ENCODE measurements around the gene IREB2.
"Not testable (repeated sequence)": the region's sequence is repeated elsewhere in the genome, so short reads cannot be mapped to it uniquely, and the experiment has no call there.

IREB2 gene

DNA sequence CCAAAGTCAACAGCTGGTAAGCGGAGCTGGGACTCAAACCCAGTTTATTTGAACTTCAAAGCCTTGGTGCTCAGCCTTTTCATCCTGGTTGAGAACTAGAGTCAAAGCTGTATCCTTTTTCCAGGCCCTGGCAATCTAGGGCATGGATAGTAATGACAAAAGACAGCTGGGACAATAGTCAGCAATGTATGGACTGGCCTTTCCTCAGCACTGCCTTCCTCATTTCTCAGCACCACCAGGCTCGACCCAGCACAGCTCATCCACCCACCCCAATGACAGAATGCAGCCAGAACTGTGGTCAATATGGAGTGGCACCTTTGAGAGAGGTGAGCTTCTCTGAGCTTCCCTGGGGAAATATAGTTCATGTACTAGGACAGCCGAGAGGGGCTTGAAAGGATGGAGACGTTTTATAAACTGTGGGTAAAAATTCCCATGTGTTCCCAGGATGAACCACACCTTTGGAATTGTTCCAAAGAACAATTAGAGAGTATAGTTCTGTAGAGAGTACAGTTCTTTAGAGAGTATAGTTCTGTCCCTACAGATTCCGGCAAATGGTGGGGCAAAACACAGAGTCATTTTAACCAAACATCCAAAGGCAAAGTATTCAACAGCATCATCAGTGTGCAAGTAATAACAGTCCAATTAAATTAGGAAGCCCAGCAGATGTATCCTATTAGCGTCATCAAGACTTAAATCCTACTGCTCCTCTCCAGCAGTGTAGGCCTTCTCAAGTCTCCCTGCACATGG is 30.2 kb upstream of the IREB2 start:
- DNase-seq, result no peak

DNA sequence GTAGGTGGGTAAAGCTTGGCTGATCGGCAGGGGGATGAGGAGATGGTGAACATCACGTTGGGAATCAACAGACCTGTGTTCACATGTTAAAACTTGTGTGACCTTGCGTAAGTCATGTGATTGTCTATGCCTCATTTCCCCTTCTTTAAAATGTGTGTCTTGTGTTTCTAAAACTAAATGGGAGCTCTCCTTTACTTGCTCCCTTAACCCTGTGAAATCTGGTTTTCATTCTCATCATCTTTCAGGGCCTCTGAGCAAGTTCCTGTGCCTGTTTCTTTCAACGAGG is 29.7 kb upstream of the IREB2 start:
- no peak for DNase-seq

DNA sequence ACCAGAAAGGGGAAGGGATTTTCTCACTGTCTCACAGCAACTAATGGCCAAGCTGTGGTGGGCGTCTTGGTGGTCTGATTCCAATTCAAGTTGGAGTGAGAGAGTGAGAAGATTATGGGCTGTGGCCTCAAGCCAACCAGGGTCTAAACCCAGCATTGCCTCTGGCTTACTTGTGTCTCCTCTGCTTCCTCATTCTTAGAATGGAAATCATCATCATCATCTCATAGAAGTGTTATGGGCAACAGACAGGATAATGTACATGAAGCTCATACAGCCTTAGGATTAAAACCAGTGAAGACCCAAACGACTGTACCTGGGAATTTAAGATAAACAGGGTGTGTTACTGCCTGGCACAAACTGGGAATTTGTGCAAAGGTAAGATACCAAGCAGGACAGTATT is 29.1 kb upstream of the IREB2 start:
- DNase-seq, result no peak

DNA sequence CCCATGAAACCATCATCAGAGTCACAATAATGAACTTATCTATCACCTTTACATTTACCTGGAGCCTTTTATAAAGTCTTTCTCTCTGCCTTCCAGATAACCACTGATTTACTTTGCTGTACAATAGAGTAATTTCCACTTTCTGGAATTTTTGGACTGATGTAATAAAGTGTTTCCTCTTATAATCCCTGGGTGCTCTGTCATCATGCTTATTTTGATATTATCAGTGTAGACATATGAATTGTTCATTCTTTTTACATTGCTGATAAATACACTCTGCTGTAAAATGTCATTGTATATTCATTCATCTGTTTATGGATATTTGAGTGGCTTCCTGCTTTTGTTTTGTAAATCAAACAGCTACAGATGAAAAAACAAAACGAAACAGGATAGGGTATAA is 27.0 kb upstream of the IREB2 start:
- no peak for DNase-seq

- DNase-seq, result no peak
These were observed 23.3 kb upstream of the IREB2 start for GRCh38 chr15:78414621-78415250.

GRCh38 chr15:78415284-78415683 is 22.7 kb upstream of the IREB2 start:
- DNase-seq, result no peak

DNA sequence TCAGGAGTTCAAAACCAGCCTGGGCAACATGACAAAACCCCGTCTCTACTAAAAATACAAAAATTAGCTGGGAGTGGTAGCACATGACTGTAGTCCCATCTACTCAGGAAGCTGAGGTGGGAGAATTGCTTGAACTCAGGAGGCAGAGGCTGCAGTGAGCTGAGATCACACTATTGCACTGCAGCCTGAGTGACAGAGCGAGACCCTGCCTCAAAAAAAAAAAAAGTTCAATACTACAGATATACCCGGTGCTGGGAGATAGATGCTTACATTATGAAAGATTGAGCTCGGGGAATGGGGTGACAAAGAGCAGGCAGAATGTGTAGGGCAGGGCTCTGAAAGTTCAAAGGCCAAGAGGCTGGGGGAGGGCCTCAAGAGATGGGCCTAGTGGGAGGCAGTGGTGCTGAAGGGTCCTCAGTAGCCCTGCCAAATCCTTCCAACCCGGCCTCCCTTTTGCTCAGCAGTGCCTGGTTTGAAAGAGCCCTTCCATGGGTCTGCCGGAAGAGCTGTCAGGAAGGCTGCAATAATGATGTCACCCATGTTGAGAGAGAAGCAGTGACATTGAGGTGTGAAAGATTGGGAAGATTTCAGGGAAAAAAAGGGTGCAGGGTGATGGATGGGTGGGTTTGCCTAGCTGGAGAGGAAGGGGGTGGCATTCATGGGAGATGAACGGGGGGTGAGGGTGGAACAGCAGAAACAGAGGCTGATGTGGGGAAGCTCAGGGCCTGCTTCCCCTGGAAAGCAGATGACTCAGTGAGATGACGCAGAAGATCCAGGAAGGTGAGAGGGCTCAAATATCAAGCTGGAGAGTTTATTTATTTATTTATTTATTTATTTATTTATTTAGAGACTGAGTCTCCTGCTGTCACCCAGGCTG is 20.0 kb upstream of the IREB2 start:
- DNase-seq, result no peak

GRCh38 chr15:78418686-78419085 is 19.3 kb upstream of the IREB2 start:
- no peak for DNase-seq

DNA sequence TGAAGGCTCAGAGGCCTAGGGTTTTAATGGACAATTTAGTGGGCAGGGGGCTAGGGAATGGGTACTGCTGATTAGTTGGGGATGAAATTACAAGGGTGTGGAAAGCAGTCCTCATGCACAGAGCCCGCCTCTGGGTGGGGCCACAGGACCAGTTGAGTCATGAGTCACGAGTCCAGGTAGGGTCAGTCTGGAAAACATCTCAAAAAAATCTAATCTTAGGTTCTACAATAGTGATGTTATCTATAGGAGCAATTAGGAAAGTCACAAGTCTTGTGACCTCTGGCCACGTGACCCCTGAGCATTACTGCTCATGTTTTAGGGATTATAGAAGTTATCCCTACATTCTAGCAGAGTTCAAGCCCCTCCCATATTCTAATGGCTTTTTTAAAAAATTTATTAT is 18.6 kb upstream of the IREB2 start:
- no peak for DNase-seq

DNA sequence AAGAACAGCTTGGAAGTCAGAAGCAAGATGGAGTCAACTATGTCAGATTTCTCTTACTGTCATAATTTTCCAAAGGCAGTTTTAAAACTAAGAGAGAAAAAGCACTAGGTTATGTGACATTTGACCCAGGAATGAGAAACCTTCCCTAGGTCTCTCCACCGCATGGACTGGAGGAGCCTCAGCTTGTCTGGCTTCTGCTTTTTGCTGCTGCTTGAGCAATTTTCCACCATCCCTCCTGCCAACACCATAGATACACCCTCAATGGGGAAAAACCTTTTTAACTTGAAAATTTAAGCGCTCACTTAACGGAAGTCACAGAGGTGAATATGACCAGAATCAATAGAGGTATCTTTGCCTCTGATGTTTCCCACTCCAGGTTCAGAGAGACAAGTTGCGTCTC is 17.8 kb upstream of the IREB2 start:
- no peak for DNase-seq

DNA sequence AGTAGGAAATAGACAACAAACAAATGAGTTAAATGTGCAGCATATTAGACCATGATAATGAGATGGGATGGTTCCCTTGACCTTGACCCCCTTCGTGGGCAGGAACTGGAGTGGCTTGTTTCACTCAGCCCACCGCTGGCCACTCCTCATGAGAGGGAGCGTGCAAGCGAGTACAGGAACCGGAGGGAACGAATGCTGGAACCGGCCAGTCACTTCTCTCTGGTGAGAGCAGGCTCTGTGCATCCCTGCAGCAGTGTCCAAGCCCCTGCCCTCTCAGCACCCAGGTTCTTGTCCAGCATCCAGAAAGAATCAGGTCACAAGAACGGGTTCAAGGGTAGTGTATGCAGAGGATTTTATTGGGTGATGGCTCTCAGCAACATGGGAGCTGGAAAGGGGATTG is 17.2 kb upstream of the IREB2 start:
- no peak for DNase-seq

DNA sequence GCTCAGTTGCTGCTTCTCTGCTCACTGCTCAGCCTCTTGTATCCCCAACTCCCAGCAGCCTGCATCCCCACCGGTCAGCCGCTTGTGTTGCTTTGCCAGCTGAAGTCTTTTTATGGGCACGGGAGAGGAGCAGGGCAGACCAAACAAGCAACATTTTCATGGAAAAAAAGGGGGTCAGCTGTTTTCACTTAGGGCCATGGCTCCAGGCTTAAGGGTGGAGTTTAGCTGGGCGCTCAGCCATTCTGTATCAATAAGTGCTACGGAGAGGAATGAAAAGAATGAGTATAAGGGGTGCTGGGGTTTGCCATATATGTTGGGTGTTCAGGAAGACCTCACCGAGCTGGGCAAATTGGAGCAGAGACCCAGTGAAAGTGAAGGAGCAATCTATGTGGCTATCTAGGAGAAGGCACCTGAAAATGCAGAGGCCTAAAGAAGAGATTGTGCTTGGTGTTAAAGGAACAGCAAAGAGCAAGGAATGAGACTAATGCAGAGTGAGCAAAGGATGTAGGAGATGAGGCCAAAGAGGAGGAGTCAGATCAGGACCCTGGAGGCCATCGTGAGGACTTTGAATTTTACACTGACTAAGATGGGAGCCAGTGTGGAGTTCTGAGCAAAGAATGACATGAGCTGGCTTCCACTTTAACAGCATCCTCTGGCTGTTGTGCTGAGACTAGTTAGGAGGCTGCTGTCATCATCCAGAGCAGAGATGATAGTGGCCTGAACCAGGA is 16.6 kb upstream of the IREB2 start:
- DNase-seq, result no peak

GRCh38 chr15:78422571-78423340 is 15.3 kb upstream of the IREB2 start:
- peak; percentile 52 for DNase-seq

DNA sequence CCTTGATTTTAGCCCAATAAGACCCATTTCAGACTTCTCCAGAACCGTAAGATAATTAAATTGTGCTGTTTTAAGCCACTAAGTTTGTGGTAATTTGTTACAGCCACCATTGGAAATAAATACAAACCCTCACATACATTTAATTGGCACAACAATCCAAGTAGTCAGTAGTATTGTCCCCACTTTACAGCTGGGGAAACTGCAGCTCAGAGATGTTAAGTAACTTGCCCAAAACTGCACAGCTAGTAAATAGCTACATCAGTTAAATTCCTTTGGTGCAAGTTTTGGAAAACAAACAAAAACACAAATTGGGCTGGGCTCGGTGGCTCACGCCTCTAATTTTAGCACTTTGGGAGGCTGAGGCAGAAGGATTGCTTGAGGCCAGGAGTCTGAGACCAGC is 13.3 kb upstream of the IREB2 start:
- no peak for DNase-seq

DNA sequence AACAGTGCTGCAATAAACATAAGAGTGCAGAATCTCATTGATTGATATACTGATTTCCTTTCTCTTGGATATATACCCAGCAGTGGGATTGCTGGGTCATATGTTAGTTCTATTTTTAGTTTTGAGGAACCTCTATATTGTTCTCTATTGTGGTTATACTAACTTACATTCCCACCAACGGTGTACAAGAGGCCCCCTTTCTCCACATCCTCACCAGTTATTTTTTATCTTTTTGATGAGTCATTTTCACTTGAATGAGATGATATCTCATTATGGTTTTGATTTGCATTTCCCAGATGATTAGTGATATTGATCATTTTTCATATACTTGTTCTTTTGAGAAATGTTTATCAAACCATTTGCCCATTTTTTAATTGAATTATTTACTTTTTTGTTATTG is 12.4 kb upstream of the IREB2 start:
- no peak for DNase-seq

DNA sequence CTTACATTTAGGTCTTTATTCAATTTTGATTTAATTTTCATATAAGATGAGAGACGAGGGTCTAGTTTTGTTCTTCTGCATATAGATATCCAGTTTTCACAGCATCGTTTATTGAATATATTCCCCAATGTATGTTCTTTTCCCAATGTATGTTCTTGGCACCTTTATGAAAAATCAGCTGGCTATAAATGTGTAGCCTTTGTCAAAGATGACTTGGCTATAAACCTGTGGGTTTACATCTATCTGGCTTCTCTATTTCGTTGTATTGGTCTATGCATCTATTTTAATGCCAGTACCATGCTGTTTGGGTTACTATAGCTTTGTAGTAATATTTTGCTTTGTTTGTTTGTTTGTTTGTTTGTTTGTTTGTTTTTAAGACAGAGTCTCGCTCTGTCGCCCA is 11.7 kb upstream of the IREB2 start:
- DNase-seq, result no peak

GRCh38 chr15:78427953-78428352 is 10.1 kb upstream of the IREB2 start:
- DNase-seq, result no peak

DNA sequence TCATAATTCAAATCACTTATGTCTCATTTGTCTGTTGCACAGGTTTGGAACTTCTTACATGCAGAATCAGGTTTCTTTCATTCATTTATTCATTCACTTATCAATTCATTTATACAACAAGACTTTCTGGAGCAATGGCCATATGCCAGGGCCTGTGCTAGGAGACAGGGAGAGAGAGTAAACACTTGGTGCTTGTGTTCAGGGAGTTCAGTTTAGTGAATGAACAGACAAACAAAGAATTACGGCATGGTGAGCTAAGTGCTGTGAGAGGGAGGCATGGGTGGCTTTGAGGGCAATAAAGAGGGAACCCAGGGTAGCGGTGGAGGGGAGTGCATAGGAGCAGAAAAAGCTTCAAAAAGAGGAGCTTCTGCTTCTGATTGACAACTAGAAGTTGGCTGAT is 8.5 kb upstream of the IREB2 start:
- no peak for DNase-seq

GRCh38 chr15:78431955-78432354 is 6.1 kb upstream of the IREB2 start:
- DNase-seq, result no peak

GRCh38 chr15:78432664-78433063 is 5.4 kb upstream of the IREB2 start:
- DNase-seq, result no peak

DNA sequence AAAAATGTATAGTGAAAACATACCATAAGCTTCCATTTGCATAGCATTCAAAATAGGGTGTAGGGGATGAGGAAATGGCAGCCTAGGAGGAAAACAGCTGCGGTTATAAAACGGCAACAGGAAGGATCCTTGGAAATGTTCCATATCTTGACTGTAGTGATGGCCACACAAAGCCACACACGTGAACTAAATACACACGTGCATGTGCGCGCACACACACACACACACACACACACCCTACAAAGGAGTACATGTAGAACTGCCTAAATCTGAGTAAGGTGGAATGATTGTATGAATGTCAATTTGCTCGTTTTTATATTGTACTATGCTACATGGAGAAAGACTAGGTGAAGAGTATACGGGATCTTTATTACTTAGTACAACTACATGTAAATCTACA is 3.9 kb upstream of the IREB2 start:
- DNase-seq, result no peak

DNA sequence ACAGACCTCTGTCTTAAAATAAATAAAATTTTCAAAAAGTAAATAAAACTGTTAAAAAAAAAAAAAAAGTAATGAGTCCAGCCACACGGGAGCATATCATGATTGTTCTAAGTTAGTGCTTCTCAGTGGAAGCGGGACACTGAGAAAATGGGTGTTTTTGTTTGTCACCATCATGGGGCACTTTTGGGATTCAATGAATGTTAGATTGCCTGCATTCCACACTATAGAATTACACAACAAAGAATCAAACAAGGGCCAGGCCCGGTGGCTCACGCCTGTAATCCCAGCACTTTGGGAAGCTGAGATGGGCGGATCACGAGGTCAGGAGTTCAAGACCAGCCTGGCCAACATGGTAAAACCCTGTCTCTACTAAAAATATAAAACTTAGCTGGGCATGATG is 3.3 kb upstream of the IREB2 start:
- DNase-seq, result not testable (repeated sequence)

Measured in T-helper 9 cell (primary cell).